A549 (cell line): ENCODE data around the gene AFG3L2. TPM values are rescaled to one million over a fixed set of nuclear protein-coding genes. Genes with fewer than 3 reads are reported as not detected.

Source experiments
- ATAC-seq, 2 experiments: fragments of 200-7000 bp in 1 of 2; fragments of >200 bp in 1 of 2; cut with Nextera tagmentation in 1 of 2; cut with Tn5 transposase in 1 of 2; 3 replicates each; pipeline versions ENCODE4 v1.8.0 to v1.9.1; 2018 to 2020; ENCODE audit warnings: mild to moderate bottlenecking in 1 of 2, moderate library complexity in 1 of 2
- CTCF ChIA-PET: fragments of 300-600 bp; sonication (Branson Sonifier 250); formaldehyde crosslinking; extraction: SDS; loops from one replicate; lab custom pipeline; 2021; ENCODE audit warnings: antibody characterized with exemption, inconsistent platforms; lab: Yijun Ruan, JAX
- POLR2A ChIA-PET: fragments of 350-600 bp; formaldehyde crosslinking; extraction: SDS; loops from one replicate; lab custom pipeline; 2021; ENCODE audit warnings: antibody characterized with exemption, inconsistent platforms; lab: Yijun Ruan, JAX
- DNase-seq, 2 experiments: peaks; one replicate each; pipeline versions ENCODE4 v3.0.0 to v3.0.0-alpha.2; 2011 to 2016; ENCODE audit warnings: low read depth in 1 of 2, low spot score in 1 of 2
- FAIRE-seq: peaks from 2 replicates; lab custom pipeline; 2011; peaks lifted over from hg19 to GRCh38; lab: Jason Lieb, UNC
- H3K27ac ChIP-seq, 2 experiments: fragments of >200 bp; sonication (Bioruptor Twin); formaldehyde crosslinking; 3 replicates each; pipeline ENCODE4 v1.5.1; 2016 to 2017
- H3K4me1 ChIP-seq: fragments of >200 bp; sonication (Bioruptor Twin); formaldehyde crosslinking; 3 replicates; pipeline ENCODE4 v1.6.1; 2016
- H3K4me2 ChIP-seq: fragments of >200 bp; sonication (Bioruptor Twin); formaldehyde crosslinking; 3 replicates; pipeline ENCODE4 v1.6.1; 2016
- H3K4me3 ChIP-seq: fragments of >200 bp; sonication (Bioruptor Twin); formaldehyde crosslinking; 3 replicates; pipeline ENCODE4 v1.5.1; 2016
- H3K9me3 ChIP-seq: fragments of >200 bp; sonication (Bioruptor Twin); formaldehyde crosslinking; 3 replicates; pipeline ENCODE4 v1.6.1; 2016
- BHLHE40 ChIP-seq: IDR thresholded peaks from 2 replicates; pipeline ENCODE4 v1.6.1; 2012; ENCODE audit warnings: low read depth, low read length, inconsistent platforms
- EP300 ChIP-seq, 2 experiments: fragments of >200 bp; sonication (Bioruptor Twin); formaldehyde crosslinking; IDR thresholded peaks; 2 replicates in 1 of 2; 3 replicates in 1 of 2; pipeline ENCODE4 v1.6.1; 2016 to 2017
- ESRRA ChIP-seq: fragments of 150-350 bp; IDR thresholded peaks from 2 replicates; pipeline ENCODE4 v1.6.1; 2014; ENCODE audit warnings: mild to moderate bottlenecking, low read length, borderline replicate concordance
- FOSL2 ChIP-seq, 2 experiments: fragments of 450-650 bp in 1 of 2; fragments of >200 bp in 1 of 2; sonication (Bioruptor Twin) in 1 of 2; formaldehyde crosslinking; IDR thresholded peaks; 2 replicates each; pipeline versions ENCODE4 v1.5.0 to v1.6.1; 2016 to 2020; ENCODE audit warnings: mild to moderate bottlenecking in 1 of 2, moderate library complexity in 1 of 2
- KDM1A ChIP-seq: fragments of 200-600 bp; sonication (generic); IDR thresholded peaks from 2 replicates; pipeline ENCODE4 v1.6.1; 2016; ENCODE audit warnings: low read depth, mild to moderate bottlenecking
- RCOR1 ChIP-seq: fragments of 150-350 bp; IDR thresholded peaks from 2 replicates; pipeline ENCODE4 v1.6.1; 2014; ENCODE audit warnings: antibody characterized with exemption, low read length, low read depth
- SREBF2 ChIP-seq: fragments of 450-650 bp; IDR thresholded peaks from 2 replicates; pipeline ENCODE4 v1.6.1; 2014; ENCODE audit warnings: mild to moderate bottlenecking, moderate library complexity
- TFCP2L1 ChIP-seq: fragments of 250-450 bp; sonication (Bioruptor Pico); IDR thresholded peaks from 2 replicates; pipeline ENCODE4 v1.5.0; 2021; ENCODE audit warnings: mild to moderate bottlenecking
- ZFP36 ChIP-seq: fragments of 450-650 bp; IDR thresholded peaks from 2 replicates; pipeline ENCODE4 v1.6.1; 2014; ENCODE audit warnings: borderline replicate concordance; ENCODE audit not compliant: partially characterized antibody
- WGBS: methylation state at CpG from one replicate; pipeline ENCODE4 v1.1.6; 2017; ENCODE audit errors: missing lambda C conversion rate; 5-methylcytosine and 5-hydroxymethylcytosine counted together
- polyA plus RNA-seq, 4 experiments: library from polyadenylated mRNA; depleted of rRNA in 3 of 4; stranded (reverse); fragments of >200 nt; fragmentation: RNase III in 1 of 4; extraction: RNeasy Plus Mini Kit Qiagen cat#74134 plus additional on column Dnase treatment in 1 of 4; gene quantifications; 2 replicates in 3 of 4; 3 replicates in 1 of 4; pipeline ENCODE4 v1.2.3, GENCODE V29; 2011 to 2017
- TF ChIP-seq, protein P1 (sequence below): fragments of 200-600 bp; sonication (generic); IDR thresholded peaks from 2 replicates; pipeline ENCODE4 v1.6.1; 2016; ENCODE audit warnings: antibody characterized with exemption, mild to moderate bottlenecking, moderate library complexity
- TF ChIP-seq, protein P2 (sequence below): fragments of 450-650 bp; IDR thresholded peaks from 2 replicates; pipeline ENCODE4 v1.6.1; 2014; ENCODE audit warnings: antibody characterized with exemption
- TF ChIP-seq, protein P3 (sequence below): fragments of >200 bp; sonication (Bioruptor Twin); formaldehyde crosslinking; IDR thresholded peaks from 2 replicates; pipeline ENCODE4 v1.6.1; 2016
- TF ChIP-seq, protein P4 (sequence below): fragments of 250-450 bp; sonication (Bioruptor Pico); IDR thresholded peaks from 2 replicates; pipeline ENCODE4 v1.5.0; 2021; ENCODE audit warnings: mild to moderate bottlenecking, moderate library complexity, borderline replicate concordance
- TF ChIP-seq, protein P5 (sequence below): IDR thresholded peaks from 2 replicates; pipeline ENCODE4 v1.6.1; 2012

Gene AFG3L2
- polyA plus RNA-seq, 2 of the 4 experiments (the other 2 are of a cell fraction): 33.7 to 56.4 TPM

DNA sequence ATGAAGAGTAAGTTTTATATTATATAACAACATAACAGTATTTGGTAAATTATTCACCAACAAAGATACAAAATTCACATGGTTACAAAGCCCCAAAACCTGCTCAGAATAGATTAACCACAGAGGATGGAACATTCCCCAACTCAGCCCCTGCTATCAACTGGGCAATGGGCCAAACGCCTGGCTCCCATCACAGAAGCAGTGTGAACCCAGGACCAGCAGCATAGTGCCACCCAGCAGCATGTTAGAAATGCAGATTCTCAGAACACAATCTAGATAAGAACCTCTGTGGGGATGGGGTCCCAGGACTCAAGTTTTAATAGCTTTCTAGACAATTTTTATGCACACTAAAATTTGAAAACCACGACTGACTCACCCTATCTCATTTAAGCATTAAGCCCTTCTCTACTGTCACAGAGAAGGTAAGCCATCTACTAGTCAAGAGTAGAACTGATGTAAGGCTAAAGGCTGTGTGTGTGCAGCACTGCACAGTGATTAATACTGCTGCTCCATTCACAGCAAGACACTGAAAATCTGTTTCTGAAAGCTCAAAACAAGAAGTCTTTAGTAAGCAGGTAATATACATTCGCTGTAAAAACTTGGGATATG is 15.2 kb downstream of the AFG3L2 start (continued):
- TF ChIP-seq, protein P1, sequence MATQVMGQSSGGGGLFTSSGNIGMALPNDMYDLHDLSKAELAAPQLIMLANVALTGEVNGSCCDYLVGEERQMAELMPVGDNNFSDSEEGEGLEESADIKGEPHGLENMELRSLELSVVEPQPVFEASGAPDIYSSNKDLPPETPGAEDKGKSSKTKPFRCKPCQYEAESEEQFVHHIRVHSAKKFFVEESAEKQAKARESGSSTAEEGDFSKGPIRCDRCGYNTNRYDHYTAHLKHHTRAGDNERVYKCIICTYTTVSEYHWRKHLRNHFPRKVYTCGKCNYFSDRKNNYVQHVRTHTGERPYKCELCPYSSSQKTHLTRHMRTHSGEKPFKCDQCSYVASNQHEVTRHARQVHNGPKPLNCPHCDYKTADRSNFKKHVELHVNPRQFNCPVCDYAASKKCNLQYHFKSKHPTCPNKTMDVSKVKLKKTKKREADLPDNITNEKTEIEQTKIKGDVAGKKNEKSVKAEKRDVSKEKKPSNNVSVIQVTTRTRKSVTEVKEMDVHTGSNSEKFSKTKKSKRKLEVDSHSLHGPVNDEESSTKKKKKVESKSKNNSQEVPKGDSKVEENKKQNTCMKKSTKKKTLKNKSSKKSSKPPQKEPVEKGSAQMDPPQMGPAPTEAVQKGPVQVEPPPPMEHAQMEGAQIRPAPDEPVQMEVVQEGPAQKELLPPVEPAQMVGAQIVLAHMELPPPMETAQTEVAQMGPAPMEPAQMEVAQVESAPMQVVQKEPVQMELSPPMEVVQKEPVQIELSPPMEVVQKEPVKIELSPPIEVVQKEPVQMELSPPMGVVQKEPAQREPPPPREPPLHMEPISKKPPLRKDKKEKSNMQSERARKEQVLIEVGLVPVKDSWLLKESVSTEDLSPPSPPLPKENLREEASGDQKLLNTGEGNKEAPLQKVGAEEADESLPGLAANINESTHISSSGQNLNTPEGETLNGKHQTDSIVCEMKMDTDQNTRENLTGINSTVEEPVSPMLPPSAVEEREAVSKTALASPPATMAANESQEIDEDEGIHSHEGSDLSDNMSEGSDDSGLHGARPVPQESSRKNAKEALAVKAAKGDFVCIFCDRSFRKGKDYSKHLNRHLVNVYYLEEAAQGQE: no peak
- TF ChIP-seq, protein P2, sequence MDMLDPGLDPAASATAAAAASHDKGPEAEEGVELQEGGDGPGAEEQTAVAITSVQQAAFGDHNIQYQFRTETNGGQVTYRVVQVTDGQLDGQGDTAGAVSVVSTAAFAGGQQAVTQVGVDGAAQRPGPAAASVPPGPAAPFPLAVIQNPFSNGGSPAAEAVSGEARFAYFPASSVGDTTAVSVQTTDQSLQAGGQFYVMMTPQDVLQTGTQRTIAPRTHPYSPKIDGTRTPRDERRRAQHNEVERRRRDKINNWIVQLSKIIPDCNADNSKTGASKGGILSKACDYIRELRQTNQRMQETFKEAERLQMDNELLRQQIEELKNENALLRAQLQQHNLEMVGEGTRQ: no peak
- no peak for TF ChIP-seq TFCP2L1 (CRISPR knock-in tag)
- TF ChIP-seq BHLHE40: no peak
- no peak for TF ChIP-seq EP300 (IDR thresholded peaks at IDR 0.05)
- TF ChIP-seq KDM1A: no peak

DNA sequence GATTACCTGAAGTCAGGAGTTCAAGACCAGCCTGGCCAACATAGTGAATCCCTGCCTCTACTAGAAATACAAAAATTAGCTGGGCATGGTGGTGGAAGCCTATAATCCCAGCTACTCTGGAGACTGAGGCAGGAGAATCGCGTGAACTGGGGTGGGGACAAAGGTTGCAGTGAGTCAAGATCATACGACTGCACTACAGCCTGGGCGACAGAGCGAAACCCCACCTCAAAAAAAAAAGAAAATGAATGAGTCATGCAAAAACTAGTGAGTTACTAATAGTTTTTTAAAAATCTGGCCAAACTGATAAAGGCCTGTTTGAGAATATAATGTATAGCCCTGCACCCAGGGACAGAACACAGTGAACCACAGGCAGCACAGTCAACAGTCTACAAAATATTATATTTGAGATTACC is 17.5 kb downstream of the AFG3L2 start:
- ATAC-seq: no peak
- POLR2A ChIA-PET: no interaction called here
- no peak for DNase-seq

DNA sequence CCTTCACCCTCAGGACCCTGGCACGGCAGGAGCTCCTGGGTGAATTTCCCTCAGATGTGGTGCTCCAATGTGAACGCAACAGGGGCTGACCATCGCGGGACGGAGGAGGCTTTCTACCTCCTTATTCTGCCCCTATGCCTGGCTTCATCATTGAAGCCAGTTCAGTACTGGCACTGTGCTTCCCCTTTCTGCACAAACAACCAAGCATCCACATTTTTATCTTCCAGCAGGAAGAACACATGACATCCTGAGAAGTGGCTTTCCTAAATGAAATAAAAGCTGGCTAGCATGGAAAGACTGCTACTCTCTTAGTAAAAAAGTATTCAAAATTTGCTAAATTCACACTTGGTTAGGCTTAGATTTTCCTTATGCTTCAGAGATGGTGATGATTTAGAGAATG is 24.8 kb downstream of the AFG3L2 start:
- Histone ChIP-seq H3K27ac (no peak overlapping the region), H3K4me2 (no peak overlapping the region), H3K4me3 (no peak overlapping the region), H3K9me3 (no peaks in the 10 kb centered on the region), H3K4me1 (no peaks in the 10 kb centered on the region)
- DNase-seq (no peak), ATAC-seq (no peak), FAIRE-seq (no peak)
- ChIA-PET POLR2A (interaction anchor here (1.6 kb wide), 1 partner anchor 25 kb away, joined by 4 read pairs; no protein-coding TSS in a partner anchor), CTCF (interaction anchor here (0.9 to 1.2 kb wide), 2 partner anchors 24 to 40 kb away, joined by 4 to 5 read pairs; no protein-coding TSS in a partner anchor)
- no peak for TF ChIP-seq ESRRA
- no peak for TF ChIP-seq RCOR1
- no peak for TF ChIP-seq FOSL2 (IDR thresholded peaks at IDR 0.05)
- no peak for TF ChIP-seq FOSL2 (CRISPR knock-in tag; IDR thresholded peaks at IDR 0.05)
- TF ChIP-seq, protein P3, sequence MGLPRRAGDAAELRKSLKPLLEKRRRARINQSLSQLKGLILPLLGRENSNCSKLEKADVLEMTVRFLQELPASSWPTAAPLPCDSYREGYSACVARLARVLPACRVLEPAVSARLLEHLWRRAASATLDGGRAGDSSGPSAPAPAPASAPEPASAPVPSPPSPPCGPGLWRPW: no peak
- TF ChIP-seq, protein P4, sequence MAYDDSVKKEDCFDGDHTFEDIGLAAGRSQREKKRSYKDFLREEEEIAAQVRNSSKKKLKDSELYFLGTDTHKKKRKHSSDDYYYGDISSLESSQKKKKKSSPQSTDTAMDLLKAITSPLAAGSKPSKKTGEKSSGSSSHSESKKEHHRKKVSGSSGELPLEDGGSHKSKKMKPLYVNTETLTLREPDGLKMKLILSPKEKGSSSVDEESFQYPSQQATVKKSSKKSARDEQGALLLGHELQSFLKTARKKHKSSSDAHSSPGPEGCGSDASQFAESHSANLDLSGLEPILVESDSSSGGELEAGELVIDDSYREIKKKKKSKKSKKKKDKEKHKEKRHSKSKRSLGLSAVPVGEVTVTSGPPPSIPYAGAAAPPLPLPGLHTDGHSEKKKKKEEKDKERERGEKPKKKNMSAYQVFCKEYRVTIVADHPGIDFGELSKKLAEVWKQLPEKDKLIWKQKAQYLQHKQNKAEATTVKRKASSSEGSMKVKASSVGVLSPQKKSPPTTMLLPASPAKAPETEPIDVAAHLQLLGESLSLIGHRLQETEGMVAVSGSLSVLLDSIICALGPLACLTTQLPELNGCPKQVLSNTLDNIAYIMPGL (CRISPR knock-in tag): no peak
- no peak for TF ChIP-seq ZFP36
- 96% methylated on average over 5 of the region's 5 CpGs for WGBS

More for the DNA sequence above, 17.5 kb downstream of the AFG3L2 start:
- Histone ChIP-seq H3K4me1 (no peaks in the 10 kb centered on the region), H3K9me3 (no peaks in the 10 kb centered on the region), H3K27ac (no peak overlapping the region), H3K4me2 (no peak overlapping the region), H3K4me3 (no peak overlapping the region)
- FAIRE-seq: no peak
- CTCF ChIA-PET: no interaction called here
- 83% methylated on average over 5 of the region's 5 CpGs for WGBS
- no peak for TF ChIP-seq SREBF2

DNA sequence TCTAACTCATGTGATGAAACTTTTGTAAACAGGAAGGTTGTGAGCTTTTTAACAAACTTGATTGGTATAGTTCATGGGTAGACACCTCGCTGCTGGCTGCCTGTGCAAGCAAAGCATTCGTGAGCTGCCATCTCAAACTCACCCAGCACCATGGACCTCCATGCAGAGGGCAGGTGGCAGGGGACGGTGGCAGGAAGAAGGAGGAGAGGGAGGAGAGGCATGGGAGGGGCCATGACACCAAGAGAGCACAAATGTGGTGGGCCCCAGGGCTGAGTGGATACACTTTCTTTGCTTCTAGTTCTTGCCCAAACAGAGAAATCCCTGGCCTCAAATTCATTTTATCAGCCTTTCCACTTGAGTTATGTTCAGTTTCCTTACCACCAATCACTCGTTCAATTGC is 29.1 kb downstream of the AFG3L2 start:
- ChIA-PET POLR2A (no interaction called here), CTCF (no interaction called here)
- Histone ChIP-seq H3K9me3 (no peaks in the 10 kb centered on the region), H3K27ac (no peak overlapping the region), H3K4me2 (no peak overlapping the region), H3K4me3 (no peak overlapping the region), H3K4me1 (no peaks in the 10 kb centered on the region)
- no peak for DNase-seq
- WGBS: 91% methylated on average over 4 of the region's 4 CpGs
- no peak for ATAC-seq
- no peak for FAIRE-seq
- TF ChIP-seq, protein P5, sequence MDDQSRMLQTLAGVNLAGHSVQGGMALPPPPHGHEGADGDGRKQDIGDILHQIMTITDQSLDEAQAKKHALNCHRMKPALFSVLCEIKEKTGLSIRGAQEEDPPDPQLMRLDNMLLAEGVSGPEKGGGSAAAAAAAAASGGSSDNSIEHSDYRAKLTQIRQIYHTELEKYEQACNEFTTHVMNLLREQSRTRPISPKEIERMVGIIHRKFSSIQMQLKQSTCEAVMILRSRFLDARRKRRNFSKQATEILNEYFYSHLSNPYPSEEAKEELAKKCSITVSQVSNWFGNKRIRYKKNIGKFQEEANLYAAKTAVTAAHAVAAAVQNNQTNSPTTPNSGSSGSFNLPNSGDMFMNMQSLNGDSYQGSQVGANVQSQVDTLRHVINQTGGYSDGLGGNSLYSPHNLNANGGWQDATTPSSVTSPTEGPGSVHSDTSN: no peak
